SK-N-SH (cell line): ENCODE data around the gene SEC23A.
"Not testable (repeated sequence)": the region's sequence is repeated elsewhere in the genome, so short reads cannot be mapped to it uniquely, and the experiment has no call there.

ENCODE experiments used
- CTCF ChIP-seq: fragments of 200-600 bp; sonication (generic); IDR thresholded peaks from 2 replicates; pipeline ENCODE4 v1.6.1; 2017; ENCODE audit warnings: antibody characterized with exemption, mild to moderate bottlenecking, moderate library complexity
- JUND ChIP-seq: IDR thresholded peaks from 2 replicates; pipeline ENCODE4 v1.4.0; 2012
- MAX ChIP-seq: IDR thresholded peaks from 2 replicates; pipeline ENCODE4 v1.4.0; 2012; ENCODE audit warnings: low read depth
- MEF2A ChIP-seq: IDR thresholded peaks from 2 replicates; pipeline ENCODE4 v1.4.0; 2012; ENCODE audit warnings: low read depth, borderline replicate concordance
- NFIC ChIP-seq: IDR thresholded peaks from 2 replicates; pipeline ENCODE4 v1.4.0; 2012; ENCODE audit warnings: borderline replicate concordance
- POLR2AphosphoS5 ChIP-seq: IDR thresholded peaks from 2 replicates; pipeline ENCODE4 v1.6.1; 2012; ENCODE audit warnings: low read depth, low read length
- SIN3A ChIP-seq: IDR thresholded peaks from 2 replicates; pipeline ENCODE4 v1.6.1; 2012; ENCODE audit warnings: low read depth, mild to moderate bottlenecking, low read length, moderate library complexity, borderline replicate concordance
- TAF1 ChIP-seq: IDR thresholded peaks from 2 replicates; pipeline ENCODE4 v1.6.1; 2012; ENCODE audit warnings: low read depth, mild to moderate bottlenecking, low read length, moderate library complexity, borderline replicate concordance
- ZBTB33 ChIP-seq: IDR thresholded peaks from 2 replicates; pipeline ENCODE4 v1.4.0; 2012; ENCODE audit warnings: low read depth, borderline replicate concordance

- TF ChIP-seq ZBTB33, CTCF, NFIC, TAF1, MEF2A, POLR2AphosphoS5, MAX, SIN3A, JUND: not testable (repeated sequence)
Measured at GRCh38 chr14:39052869-39053454, 50.1 kb downstream of the SEC23A start.
